Measurements from ENCODE around the gene KRTAP5-11.
"Not testable (repeated sequence)": the region's sequence is repeated elsewhere in the genome, so short reads cannot be mapped to it uniquely, and the experiment has no call there.

The KRTAP5-11 gene

DNA sequence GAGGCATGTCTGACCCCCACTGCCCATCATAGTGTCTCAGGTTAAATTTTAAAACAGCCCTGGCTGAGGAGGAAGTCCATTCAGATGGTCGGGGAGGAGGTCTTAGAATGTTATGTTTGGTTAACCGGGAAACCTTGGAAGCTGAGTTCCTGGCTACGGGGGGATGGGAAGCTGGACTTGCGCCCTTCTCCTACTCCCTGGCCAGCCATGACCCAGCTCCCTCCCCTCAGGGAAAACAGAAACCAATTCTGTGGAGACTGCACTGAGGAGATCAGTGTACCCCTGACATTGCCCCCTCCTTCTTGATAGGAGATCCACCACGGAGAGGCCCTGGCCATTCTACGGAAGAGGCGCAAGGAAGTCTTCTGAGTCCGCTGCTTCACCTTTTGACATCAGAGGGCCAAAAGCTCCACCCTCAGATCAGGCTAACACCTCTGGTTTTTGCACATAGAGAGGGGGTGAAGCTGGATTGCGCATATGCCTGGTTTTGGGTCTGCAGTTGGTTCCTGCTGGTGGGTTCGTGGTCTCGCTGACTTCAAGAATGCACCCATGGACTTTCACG lies 37.2 kb downstream of the KRTAP5-11 start:
- TF ChIP-seq BHLHE40 (IDR thresholded peaks at IDR 0.05; ENCODE audit: borderline replicate concordance): no peak
- no peak for TF ChIP-seq L3MBTL2 (conservative IDR thresholded peaks at IDR 0.05)
- TF ChIP-seq ARNT (IDR thresholded peaks at IDR 0.05): no peak
- ChIA-PET POLR2A (no interaction called here), CTCF (no interaction called here)
- no peak for DNase-seq (ENCODE audit: extremely low spot score)

DNA sequence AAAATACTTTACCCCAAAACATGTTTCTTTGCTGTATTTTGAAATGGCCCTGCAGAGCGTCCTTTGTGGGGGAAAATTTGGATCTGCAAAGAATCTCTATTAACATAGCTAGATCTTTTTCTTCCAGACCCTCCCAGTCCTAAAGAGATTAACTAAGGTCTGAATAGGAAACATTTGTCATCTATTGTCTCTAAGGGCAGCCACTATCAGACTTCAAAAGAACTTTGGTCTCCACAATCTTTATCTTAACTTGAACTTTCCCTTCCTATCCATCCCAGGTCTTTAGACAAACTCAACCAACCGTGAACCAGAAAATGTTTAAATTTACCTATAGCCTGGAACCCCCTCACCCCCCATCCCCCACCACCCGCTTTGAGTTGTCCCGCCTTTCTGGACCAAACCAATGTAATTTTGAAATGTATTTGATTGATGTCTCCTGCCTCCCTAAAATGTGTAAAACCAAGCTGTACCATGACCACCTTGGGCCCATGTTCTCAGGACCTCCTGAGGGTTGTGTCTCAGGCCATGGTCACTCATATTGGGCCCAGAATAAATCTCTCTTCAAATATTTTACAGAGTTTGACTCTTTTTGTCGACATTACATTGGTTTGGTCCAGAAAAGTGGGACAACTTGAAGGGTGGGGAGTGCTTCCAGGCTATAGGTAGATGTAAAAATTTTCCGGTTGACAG lies 38.0 kb downstream of the KRTAP5-11 start:
- CTCF ChIA-PET: no interaction called here
- no peak for TF ChIP-seq L3MBTL2 (conservative IDR thresholded peaks at IDR 0.05)
- TF ChIP-seq SP1 (IDR thresholded peaks at IDR 0.05): no peak
- TF ChIP-seq ELF4 (IDR thresholded peaks at IDR 0.05): no peak
- no peak for TF ChIP-seq FOXA1 (IDR thresholded peaks at IDR 0.05)
- no peak for DNase-seq (ENCODE audit: extremely low spot score)
- POLR2A ChIA-PET: no interaction called here

DNA sequence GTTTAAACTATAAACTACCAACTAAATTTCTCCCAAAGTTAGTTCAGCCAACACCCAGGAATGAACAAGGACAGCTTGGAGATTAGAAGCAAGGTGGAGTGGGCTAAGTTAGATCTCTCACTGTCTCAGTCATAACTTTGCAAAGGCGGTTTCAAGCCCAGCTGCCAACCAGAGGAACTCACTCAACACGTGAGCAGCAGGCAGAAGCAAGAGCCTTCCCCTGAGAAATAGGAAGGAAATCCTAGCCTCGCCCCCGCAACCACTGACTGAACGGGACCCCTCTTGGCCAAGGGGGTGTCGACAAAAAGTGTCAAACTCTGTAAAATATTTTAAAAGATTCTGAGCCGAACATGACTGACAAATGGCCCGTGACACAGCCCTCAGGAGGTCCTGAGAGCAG lies 38.8 kb downstream of the KRTAP5-11 start:
- DNase-seq (ENCODE audit: extremely low spot score): no peak
- ChIA-PET POLR2A (no interaction called here), CTCF (no interaction called here)
- TF ChIP-seq LEF1 (IDR thresholded peaks at IDR 0.05; ENCODE audit: borderline replicate concordance): no peak
- TF ChIP-seq CTBP1 (IDR thresholded peaks at IDR 0.05; ENCODE audit: borderline replicate concordance): no peak
- TF ChIP-seq NFRKB (IDR thresholded peaks at IDR 0.05): no peak
- no peak for TF ChIP-seq SP1 (IDR thresholded peaks at IDR 0.05)
- no peak for TF ChIP-seq L3MBTL2 (conservative IDR thresholded peaks at IDR 0.05)
- TF ChIP-seq ELF4 (IDR thresholded peaks at IDR 0.05): no peak

DNA sequence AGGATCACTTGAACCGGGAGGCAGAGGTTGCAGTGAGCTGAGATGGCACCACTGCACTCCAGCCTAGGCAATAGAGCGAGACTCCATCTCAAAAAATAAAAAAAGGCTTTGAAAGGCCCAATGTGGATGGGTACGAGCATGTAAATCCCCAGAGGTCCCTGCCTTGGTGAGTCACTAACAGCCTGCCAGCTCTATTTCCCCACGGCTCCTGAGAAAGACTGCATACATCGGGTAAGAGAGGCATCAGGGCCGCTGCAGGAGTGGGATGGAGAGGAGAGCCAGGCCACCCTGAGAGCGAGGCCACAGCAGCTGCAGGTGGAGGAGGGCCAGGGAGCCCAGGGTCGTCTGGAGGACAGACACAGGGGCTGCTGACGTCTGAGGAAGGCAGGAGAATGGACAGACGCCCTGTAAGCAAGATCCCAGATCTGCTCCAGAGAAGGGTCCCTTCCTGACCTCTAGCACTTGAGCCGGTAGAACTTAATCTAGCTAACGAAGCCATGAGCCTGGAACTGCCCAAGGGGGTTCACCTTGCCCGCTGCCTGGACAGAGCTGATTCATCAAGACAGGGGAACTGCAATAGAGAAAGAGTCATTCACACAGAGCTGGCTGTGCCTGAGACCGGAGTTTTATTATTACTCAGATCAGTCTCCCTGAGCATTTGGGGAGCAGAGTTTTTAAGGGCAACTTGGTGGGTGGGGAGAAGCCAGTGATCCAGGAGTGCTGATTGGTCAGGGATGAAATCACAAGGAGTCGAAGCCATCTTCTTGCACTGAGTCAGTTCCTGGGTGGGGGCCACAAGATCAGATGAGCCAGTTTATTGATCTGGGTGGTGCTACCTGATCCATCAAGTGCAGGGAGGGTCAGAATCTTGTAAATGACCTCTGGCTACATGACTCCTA lies 39.5 kb downstream of the KRTAP5-11 start:
- TF ChIP-seq FOXK2 (IDR thresholded peaks at IDR 0.05) (no peak), HDGF (IDR thresholded peaks at IDR 0.05; ENCODE audit: borderline replicate concordance) (no peak), L3MBTL2 (conservative IDR thresholded peaks at IDR 0.05) (no peak), NFRKB (IDR thresholded peaks at IDR 0.05) (no peak), TARDBP (IDR thresholded peaks at IDR 0.05) (no peak), ELF4 (IDR thresholded peaks at IDR 0.05) (no peak), CTBP1 (IDR thresholded peaks at IDR 0.05; ENCODE audit: borderline replicate concordance) (no peak), SUZ12 (IDR thresholded peaks at IDR 0.05) (no peak), FOXA1 (IDR thresholded peaks at IDR 0.05) (no peak), LEF1 (IDR thresholded peaks at IDR 0.05; ENCODE audit: borderline replicate concordance) (no peak), FOXM1 (IDR thresholded peaks at IDR 0.05; ENCODE audit: borderline replicate concordance) (no peak), SP1 (IDR thresholded peaks at IDR 0.05) (no peak), ZNF384 (IDR thresholded peaks at IDR 0.05) (no peak), BHLHE40 (IDR thresholded peaks at IDR 0.05; ENCODE audit: borderline replicate concordance) (no peak), ARNT (IDR thresholded peaks at IDR 0.05) (no peak)
- TF ChIP-seq, protein P1, sequence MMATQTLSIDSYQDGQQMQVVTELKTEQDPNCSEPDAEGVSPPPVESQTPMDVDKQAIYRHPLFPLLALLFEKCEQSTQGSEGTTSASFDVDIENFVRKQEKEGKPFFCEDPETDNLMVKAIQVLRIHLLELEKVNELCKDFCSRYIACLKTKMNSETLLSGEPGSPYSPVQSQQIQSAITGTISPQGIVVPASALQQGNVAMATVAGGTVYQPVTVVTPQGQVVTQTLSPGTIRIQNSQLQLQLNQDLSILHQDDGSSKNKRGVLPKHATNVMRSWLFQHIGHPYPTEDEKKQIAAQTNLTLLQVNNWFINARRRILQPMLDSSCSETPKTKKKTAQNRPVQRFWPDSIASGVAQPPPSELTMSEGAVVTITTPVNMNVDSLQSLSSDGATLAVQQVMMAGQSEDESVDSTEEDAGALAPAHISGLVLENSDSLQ (IDR thresholded peaks at IDR 0.05): no peak
- ChIA-PET CTCF (interaction anchor here (1.4 kb wide), 1 partner anchor 37 kb away, joined by 4 read pairs; no protein-coding TSS in a partner anchor), POLR2A (no interaction called here)
- DNase-seq (ENCODE audit: extremely low spot score): no peak

DNA sequence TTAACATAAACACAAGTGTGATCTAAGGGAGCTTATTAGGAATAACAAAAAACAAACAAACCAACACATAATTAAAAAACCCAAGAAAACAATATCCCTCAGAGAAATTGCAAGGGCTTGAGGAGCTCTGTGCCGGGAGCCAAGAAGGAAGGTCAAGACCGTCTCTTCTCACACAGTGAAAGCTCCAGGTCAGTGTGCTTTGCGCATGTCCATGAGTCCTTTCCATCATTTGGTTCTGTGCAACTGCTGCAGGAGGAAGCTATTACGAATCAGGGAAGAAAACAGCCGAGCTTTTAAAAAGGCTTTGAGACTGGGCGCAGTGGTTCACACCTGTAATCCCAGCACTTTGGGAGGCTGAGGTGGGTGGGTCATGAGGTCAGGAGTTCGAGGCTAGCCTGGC lies 40.3 kb downstream of the KRTAP5-11 start:
- CTCF ChIA-PET: interaction anchor here (1.4 kb wide), 1 partner anchor 37 kb away, joined by 4 read pairs; no protein-coding TSS in a partner anchor
- DNase-seq (ENCODE audit: extremely low spot score): no peak
- TF ChIP-seq L3MBTL2 (conservative IDR thresholded peaks at IDR 0.05) (no peak), CTBP1 (IDR thresholded peaks at IDR 0.05; ENCODE audit: borderline replicate concordance) (no peak), LEF1 (IDR thresholded peaks at IDR 0.05; ENCODE audit: borderline replicate concordance) (no peak), SP1 (IDR thresholded peaks at IDR 0.05) (no peak), NFRKB (IDR thresholded peaks at IDR 0.05) (no peak), ZNF384 (IDR thresholded peaks at IDR 0.05) (no peak), ARNT (IDR thresholded peaks at IDR 0.05) (no peak)
- TF ChIP-seq, protein P1 (IDR thresholded peaks at IDR 0.05): no peak
- POLR2A ChIA-PET: no interaction called here

DNA sequence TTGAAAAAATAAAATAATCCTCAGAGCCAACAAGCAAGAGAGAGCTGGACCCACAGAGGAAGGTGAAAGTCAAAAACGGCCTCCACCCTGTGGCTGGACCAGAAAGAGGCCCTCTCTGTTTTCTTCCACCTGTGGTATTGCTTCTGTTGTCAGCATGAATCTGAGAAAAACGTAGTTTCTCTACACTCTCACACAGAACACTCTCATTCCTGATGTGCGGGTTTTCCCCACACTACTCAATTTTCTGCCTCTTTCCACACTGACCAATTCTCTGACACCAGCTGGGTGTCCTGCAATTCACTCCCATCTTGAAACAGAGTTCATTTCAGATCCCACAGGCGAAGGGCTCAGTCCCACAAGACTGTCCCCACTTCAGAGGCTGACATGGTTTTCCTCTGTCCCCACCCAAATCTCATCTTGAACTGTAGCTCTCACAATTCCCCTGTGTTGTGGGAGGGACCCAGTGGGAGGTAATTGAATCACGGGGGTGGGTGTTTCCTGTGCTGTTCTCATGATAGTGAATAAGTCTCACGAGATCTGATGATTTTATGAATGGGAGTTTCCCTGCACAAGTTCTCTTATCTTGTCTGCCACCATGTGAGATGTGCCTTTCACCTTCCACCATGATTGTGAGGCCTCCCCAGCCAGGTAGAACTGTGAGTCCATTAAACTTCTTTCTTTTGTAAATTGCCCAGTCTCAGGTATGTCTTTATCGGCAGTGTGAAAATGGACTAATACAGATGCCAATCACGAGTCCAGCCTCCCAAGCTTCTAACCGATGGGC lies 42.0 kb downstream of the KRTAP5-11 start:
- POLR2A ChIA-PET; DNase-seq (ENCODE audit: extremely low spot score); CTCF ChIA-PET: not testable (repeated sequence)

DNA sequence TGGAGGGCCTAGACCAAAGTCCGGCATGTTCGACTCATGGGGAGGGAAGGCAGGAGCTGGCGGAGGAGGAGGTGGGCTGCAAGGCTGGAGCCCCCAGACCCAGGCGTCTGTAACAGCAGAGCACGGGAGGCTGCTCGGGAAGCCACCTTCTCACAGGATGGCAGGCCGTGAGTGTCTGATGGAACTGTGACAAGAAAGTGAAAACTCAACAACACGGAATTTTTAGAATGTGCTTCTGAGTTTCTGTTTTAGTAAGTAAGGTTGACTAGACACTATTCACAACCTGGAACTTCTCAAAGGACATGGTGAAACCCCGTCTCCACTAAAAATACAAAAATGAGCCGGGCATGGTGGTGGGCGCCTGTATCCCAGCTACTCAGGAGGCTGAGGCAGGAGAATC lies 42.7 kb downstream of the KRTAP5-11 start:
- CTCF ChIA-PET; POLR2A ChIA-PET; DNase-seq (ENCODE audit: extremely low spot score): not testable (repeated sequence)
